ENCODE data around the gene PTPRC. TPM values are rescaled to one million over a fixed set of nuclear protein-coding genes. Genes with fewer than 3 reads are reported as not detected.

PTPRC gene
- total and polyA plus RNA-seq, 12 donors, result 1.0 to 62.7 (median 5.3) TPM

DNA sequence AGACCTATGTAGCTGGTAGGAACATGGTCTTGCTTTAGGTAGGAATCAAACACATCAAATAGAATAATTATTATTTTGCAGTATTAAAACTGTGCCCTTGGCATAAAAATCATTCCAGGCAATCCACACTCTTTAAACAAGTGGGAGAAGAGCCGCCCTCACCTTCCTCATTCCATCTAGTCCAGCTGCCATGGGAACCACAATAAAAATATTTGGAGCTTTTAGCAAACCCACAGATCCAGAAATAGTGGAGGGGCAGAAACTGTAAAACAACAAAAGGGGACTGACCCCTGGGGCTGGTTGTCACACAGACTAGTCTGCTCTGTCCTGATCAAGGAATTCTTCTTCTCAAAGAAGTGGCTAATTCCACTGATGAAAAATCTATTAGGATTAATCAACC is 61.6 kb downstream of the PTPRC start:
- ATAC-seq, result no peak
- intact Hi-C loops (cut with DNase I), result no loop called here
- Histone ChIP-seq H3K4me3 (no peak overlapping the region), H3K27ac (no peak overlapping the region), H3K4me1 (peaks cover 0 to 9% (median 0%) of the 10 kb centered on the region in 9 donors), H3K27me3 (peaks cover 0 to 34% (median 5%) of the 10 kb centered on the region in 7 donors), H3K9me3 (no peaks in the 10 kb centered on the region), H3K36me3 (peaks cover 0 to 89% (median 0%) of the 10 kb centered on the region in 9 donors)
- WGBS, 2 donors, result 83 to 88% methylated on average over 1 of the region's 1 CpG
- TF ChIP-seq, protein P1, sequence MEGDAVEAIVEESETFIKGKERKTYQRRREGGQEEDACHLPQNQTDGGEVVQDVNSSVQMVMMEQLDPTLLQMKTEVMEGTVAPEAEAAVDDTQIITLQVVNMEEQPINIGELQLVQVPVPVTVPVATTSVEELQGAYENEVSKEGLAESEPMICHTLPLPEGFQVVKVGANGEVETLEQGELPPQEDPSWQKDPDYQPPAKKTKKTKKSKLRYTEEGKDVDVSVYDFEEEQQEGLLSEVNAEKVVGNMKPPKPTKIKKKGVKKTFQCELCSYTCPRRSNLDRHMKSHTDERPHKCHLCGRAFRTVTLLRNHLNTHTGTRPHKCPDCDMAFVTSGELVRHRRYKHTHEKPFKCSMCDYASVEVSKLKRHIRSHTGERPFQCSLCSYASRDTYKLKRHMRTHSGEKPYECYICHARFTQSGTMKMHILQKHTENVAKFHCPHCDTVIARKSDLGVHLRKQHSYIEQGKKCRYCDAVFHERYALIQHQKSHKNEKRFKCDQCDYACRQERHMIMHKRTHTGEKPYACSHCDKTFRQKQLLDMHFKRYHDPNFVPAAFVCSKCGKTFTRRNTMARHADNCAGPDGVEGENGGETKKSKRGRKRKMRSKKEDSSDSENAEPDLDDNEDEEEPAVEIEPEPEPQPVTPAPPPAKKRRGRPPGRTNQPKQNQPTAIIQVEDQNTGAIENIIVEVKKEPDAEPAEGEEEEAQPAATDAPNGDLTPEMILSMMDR (IDR thresholded peaks at IDR 0.05), result no peak
- DNase-seq, result no peak

DNA sequence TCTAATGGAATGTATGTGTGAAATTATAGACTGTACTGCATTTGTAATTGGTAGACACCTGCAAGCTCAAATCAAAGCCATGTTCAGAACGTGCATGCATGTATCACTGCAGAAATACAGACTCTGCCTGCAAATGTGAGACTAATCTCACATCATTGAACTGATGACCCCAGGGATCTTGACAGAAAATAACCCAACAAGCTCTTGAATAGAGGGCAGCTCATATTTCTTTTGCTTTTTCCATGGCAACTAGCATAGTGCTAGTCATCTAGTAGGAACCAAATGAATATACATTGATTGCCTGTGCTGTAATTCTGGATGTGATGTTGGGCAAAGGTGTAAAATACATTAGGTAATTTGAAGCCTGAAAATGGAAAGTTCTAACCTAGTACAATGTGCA is 62.4 kb downstream of the PTPRC start:
- TF ChIP-seq, protein P1 (IDR thresholded peaks at IDR 0.05), result no peak
- intact Hi-C loops (cut with DNase I), result no loop called here
- ATAC-seq (no peak), DNase-seq (no peak)
- 33 to 52% methylated on average over 1 of the region's 1 CpG for WGBS, 2 donors
- no peaks in the 10 kb centered on the region for H3K9me3 ChIP-seq
- peaks cover 0 to 5% (median 0%) of the 10 kb centered on the region in 9 donors for H3K4me1 ChIP-seq
- peaks cover 0 to 97% (median 0%) of the 10 kb centered on the region in 9 donors for H3K36me3 ChIP-seq
- H3K27ac ChIP-seq, result no peak overlapping the region
- no peak overlapping the region for H3K4me3 ChIP-seq
- peaks cover 0 to 40% (median 5%) of the 10 kb centered on the region in 7 donors for H3K27me3 ChIP-seq

DNA sequence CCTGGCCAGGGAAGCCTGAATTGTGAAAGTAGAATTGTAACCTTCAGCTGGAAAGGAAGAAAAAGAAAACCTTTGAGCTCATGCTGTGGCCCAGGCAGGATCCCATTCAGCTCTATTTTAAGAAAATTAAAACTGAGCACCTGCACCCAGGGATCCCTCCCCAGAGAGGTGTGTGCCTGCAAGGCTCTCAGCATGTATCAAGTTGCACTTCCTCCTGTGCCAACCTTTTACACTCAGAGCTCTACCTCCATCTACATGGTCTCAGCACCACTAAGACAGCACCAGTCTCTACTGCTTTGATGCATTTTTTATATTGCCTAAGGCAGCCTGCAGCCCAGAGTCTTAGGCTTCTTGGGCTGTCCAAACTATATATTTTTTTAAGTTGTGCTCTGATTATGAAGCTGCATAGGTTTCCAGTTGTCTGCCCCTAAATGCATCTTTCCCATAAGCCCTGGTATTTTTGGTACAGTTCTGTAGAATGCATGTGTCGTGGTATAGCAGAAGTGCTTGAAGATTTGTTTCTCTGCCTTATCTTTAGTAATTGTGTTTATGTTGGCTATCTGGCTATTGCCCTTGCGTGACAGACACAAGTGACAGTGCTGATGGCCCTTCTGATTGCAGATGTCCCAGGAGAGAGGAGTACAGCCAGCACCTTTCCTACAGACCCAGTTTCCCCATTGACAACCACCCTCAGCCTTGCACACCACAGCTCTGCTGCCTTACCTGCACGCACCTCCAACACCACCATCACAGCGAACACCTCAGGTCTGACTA is 63.1 kb downstream of the PTPRC start:
- Histone ChIP-seq H3K36me3 (peaks cover 0 to 97% (median 0%) of the 10 kb centered on the region in 9 donors), H3K27ac (no peak overlapping the region), H3K9me3 (no peaks in the 10 kb centered on the region), H3K4me3 (no peak overlapping the region), H3K4me1 (no peaks in the 10 kb centered on the region), H3K27me3 (peaks cover 0 to 40% (median 5%) of the 10 kb centered on the region in 7 donors)
- ATAC-seq (no peak), DNase-seq (no peak)
- 72 to 81% methylated on average over 4 of the region's 4 CpGs for WGBS, 2 donors
- intact Hi-C loops (cut with DNase I), result no loop called here
- TF ChIP-seq, protein P1 (IDR thresholded peaks at IDR 0.05), result no peak

DNA sequence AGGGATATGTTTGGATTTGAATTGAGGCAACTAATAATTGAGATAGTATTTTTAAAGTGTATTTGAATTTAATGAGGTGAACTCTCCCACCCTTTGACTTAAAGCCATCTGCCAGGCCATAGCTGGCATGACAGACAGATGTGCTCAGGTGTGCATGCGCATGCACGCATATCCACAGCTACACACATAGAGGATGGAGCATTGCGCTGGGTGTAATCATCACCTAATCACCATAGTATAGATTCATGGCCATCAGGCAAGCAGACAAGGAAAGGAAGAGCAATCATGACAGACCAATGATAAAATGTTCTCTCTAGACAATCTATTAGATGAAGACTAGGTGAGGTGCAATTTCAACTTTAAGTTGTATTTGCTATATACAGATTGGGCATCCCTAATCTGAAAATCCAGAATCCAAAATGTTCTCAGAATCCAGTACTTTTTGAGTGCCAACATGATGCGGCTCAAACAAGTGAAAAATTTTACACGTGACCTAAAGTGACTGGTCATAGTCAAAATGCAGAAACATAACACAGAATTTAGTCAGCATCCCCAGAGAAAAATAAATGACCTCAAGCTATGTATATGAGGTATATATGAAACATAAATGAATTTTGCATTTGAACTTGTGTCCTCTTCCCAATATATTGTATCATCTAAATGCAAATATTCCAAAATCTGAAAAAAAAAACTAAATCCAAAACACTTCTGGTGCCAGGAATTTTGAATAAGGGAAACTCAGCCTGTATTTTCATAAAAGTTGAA is 70.1 kb downstream of the PTPRC start:
- Histone ChIP-seq H3K4me1 (no peaks in the 10 kb centered on the region), H3K27me3 (peaks cover 0 to 15% (median 0%) of the 10 kb centered on the region in 7 donors), H3K27ac (no peak overlapping the region), H3K9me3 (no peaks in the 10 kb centered on the region), H3K36me3 (peaks cover 0 to 99% (median 0%) of the 10 kb centered on the region in 9 donors), H3K4me3 (no peak overlapping the region)
- intact Hi-C loops (cut with DNase I), result no loop called here
- DNase-seq (no peak), ATAC-seq (no peak)
- WGBS, 2 donors, result 88 to 95% methylated on average over 5 of the region's 5 CpGs
- TF ChIP-seq, protein P1 (IDR thresholded peaks at IDR 0.05), result no peak

Data from heart right ventricle (tissue), 16 donors.